Measurements from ENCODE around the gene NISCH. TPM values are rescaled to one million over a fixed set of nuclear protein-coding genes. Genes with fewer than 3 reads are reported as not detected.

Gene NISCH
- total RNA-seq, 6 experiments from 2014 or later: 19.7 to 51.9 (median 30.6) TPM

DNA sequence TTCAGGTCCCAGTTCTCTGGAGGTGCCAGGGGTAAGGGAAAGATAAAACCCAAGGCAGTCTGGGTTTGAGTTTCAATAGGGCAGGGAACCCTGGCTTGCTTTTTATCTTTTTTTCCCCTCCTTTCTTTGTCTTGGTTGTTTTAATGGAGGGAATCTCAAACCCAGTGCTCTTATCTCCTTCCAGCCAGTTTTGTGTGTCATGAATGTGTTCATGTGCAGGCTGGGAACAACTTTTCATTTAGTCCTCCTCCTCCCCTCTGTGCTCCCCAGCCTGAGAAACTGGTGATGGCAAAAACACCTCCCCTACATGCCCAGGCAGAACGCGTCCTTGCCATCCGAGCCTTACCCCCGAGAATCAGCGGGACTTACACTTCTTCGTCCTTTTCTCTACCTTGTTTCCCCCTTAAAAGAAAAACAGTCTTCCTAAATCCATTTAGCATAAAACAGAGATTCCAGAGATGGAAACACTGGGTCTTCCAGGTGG, 21.4 kb upstream of the NISCH start:
- Histone ChIP-seq H3K9me3 (no peaks in the 10 kb centered on the region), H3K4me1 (no peaks in the 10 kb centered on the region), H3K27ac (no peak overlapping the region), H3K36me3 (no peaks in the 10 kb centered on the region), H3K27me3 (no peaks in the 10 kb centered on the region), H3K4me3 (no peak overlapping the region)
- intact Hi-C loops (cut with DNase I): no loop called here
- DNase-seq: no peak
- no peak for ATAC-seq
- 88% methylated on average over 6 of the region's 6 CpGs for WGBS (ENCODE audit: insufficient coverage, low coverage, low lambda C conversion rate, missing lambda C conversion rate)
- TF ChIP-seq, protein P1, sequence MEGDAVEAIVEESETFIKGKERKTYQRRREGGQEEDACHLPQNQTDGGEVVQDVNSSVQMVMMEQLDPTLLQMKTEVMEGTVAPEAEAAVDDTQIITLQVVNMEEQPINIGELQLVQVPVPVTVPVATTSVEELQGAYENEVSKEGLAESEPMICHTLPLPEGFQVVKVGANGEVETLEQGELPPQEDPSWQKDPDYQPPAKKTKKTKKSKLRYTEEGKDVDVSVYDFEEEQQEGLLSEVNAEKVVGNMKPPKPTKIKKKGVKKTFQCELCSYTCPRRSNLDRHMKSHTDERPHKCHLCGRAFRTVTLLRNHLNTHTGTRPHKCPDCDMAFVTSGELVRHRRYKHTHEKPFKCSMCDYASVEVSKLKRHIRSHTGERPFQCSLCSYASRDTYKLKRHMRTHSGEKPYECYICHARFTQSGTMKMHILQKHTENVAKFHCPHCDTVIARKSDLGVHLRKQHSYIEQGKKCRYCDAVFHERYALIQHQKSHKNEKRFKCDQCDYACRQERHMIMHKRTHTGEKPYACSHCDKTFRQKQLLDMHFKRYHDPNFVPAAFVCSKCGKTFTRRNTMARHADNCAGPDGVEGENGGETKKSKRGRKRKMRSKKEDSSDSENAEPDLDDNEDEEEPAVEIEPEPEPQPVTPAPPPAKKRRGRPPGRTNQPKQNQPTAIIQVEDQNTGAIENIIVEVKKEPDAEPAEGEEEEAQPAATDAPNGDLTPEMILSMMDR (IDR thresholded peaks at IDR 0.05): no peak
- no peak for TF ChIP-seq POLR2A (IDR thresholded peaks at IDR 0.05)

DNA sequence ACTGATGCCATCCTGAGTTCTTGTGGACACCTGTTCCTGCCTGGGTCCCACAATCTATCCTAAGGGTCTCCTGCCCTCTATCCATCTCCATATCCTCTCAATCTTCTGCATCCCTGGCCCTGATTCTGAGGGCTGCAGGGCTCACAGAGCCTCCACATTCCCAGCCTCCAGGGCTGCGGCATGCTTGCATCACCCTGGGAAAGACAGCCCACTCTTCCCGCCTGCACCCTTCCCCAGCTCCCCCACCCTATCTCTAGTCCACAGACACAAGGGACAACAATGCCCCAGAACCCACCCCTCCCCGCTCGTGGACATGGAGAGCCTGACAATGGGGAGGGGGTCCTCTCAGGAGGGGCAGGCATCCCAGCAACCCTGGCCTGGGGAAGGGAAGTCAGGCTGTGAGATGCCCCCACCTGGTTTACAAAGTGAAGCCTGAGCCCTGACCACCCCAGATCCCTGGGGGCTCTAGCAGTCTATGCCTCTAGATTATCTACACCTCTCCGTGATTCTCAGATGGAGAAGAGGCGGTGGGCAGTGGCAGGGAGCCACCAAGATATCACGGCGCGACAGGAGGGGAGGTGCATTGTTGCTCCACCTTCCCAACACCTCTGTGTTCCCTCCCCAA, 20.8 kb upstream of the NISCH start:
- H3K27ac ChIP-seq: no peak overlapping the region
- ATAC-seq (no peak), DNase-seq (no peak)
- H3K9me3 ChIP-seq: no peaks in the 10 kb centered on the region
- 89% methylated on average over 6 of the region's 9 CpGs for WGBS (ENCODE audit: insufficient coverage, low coverage, low lambda C conversion rate, missing lambda C conversion rate)
- no peaks in the 10 kb centered on the region for H3K27me3 ChIP-seq
- H3K36me3 ChIP-seq: no peaks in the 10 kb centered on the region
- no peak overlapping the region for H3K4me3 ChIP-seq
- intact Hi-C loops (cut with DNase I): no loop called here
- no peak for TF ChIP-seq POLR2A (IDR thresholded peaks at IDR 0.05)
- TF ChIP-seq, protein P1 (IDR thresholded peaks at IDR 0.05): no peak
- no peaks in the 10 kb centered on the region for H3K4me1 ChIP-seq

DNA sequence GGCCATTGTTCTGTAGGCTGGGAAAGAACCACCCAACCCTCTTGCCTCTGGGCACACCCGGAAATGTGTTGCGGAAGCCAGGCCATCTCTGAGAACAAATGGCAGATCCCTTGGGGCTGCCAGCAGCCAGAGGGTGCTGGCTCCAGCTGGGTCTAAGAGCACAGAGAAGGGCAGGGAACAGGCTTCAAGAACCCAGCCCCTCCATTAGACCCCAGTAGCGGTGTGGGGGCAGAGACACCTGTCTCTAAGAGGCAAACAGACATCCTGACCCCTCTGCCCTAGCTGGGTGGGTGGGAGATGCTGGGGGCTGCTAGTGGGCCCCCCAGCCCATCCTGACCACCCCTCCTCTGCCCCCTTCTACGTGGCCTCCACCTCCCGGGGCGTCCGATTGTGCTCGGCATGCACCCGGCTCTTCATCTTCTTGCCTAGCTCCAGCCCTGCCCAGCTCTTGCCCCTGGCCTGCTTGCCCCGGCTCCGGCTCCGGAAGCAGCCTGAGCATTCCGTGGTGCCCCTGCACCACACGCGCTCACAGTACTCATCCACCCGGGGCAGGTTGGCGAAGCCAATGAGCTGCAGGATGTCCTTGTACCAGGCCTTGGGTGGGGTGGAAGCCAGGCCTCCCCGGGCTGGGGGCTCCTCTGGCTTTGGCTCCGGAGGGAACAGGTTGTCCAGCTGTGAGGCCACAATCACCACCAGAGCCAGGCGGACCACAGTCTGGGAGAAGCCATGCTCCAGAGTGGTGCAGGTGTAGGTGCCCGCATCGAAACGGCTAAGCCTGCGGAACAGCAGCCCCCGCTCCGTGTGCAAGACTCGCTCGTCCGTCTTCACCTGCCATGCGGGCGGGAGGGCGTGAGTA, 19.9 kb upstream of the NISCH start:
- no peaks in the 10 kb centered on the region for H3K27me3 ChIP-seq

DNA sequence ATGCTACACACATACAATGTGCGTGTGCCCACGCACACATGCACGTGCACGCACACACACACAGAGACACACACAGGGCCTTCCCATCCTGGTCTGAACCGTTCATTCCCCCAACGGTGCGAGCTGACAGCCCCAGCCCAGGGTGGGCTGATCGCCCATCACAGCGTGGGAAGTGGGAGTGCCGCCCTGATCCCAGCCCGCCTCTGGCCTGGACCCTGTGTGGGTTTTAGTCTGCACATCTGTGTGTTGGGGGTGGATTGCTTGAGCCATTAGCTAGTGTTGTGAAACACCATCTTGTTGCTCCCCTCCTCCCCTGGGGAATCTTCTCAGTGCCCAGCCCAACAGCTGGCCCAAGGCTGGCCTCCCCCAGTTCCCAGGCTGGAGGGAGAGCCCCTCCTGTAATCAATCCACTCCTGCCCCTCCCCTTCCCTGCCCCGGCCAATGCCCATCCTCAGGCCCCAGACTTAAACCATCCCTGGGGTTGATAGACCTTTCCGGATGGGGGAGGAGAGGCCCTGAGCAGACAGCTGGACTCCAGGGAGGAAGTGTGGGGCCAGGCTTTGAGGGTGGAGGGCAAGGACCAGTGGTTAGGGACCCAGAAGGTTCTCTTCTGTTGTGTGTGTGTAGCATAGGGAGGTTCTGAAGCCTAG, 18.8 kb upstream of the NISCH start:
- peak in 2 of 3 donors; percentile 40 to 41 for DNase-seq
- no peaks in the 10 kb centered on the region for H3K9me3 ChIP-seq
- no peak overlapping the region for H3K27ac ChIP-seq
- H3K4me1 ChIP-seq: no peaks in the 10 kb centered on the region
- H3K4me3 ChIP-seq: no peak overlapping the region
- no peaks in the 10 kb centered on the region for H3K36me3 ChIP-seq
- TF ChIP-seq, protein P1 (IDR thresholded peaks at IDR 0.05): no peak
- no peak for TF ChIP-seq POLR2A (IDR thresholded peaks at IDR 0.05)
- intact Hi-C loops (cut with DNase I): no loop called here
- no peak for ATAC-seq
- 80% methylated on average over 1 of the region's 13 CpGs for WGBS (ENCODE audit: insufficient coverage, low coverage, low lambda C conversion rate, missing lambda C conversion rate)
- no peaks in the 10 kb centered on the region for H3K27me3 ChIP-seq

More for the DNA sequence above, 19.9 kb upstream of the NISCH start:
- Histone ChIP-seq H3K36me3 (no peaks in the 10 kb centered on the region), H3K4me1 (no peaks in the 10 kb centered on the region), H3K9me3 (no peaks in the 10 kb centered on the region), H3K4me3 (no peak overlapping the region), H3K27ac (no peak overlapping the region)
- no peak for ATAC-seq
- TF ChIP-seq POLR2A (IDR thresholded peaks at IDR 0.05): no peak
- TF ChIP-seq, protein P1 (IDR thresholded peaks at IDR 0.05): no peak
- WGBS (ENCODE audit: insufficient coverage, low coverage, low lambda C conversion rate, missing lambda C conversion rate): 92% methylated on average over 13 of the region's 32 CpGs
- intact Hi-C loops (cut with DNase I): no loop called here
- peak in 2 of 3 donors; percentile 44 to 48 for DNase-seq

Measured in right lobe of liver (tissue), 6 donors.